Measurements from ENCODE around the gene ZIK1.

Gene ZIK1

GRCh38 chr19:57611113-57611512 lies 27.2 kb downstream of the ZIK1 start:
- DNase-seq (ENCODE audit: low spot score): no peak

- peak; percentile 98 for DNase-seq (ENCODE audit: low spot score)
These were observed 30.2 kb downstream of the ZIK1 start, which contains the start of gene ZNF134 for GRCh38 chr19:57613941-57614743. Gene ZNF134, plus strand, starts transcription at chr19:57614242. Its CDS starts 5,227 bp downstream, at chr19:57619469.

- no peak for DNase-seq (ENCODE audit: low spot score)
These were observed 31.4 kb downstream of the ZIK1 start for GRCh38 chr19:57615346-57615745.

GRCh38 chr19:57620673-57621348 lies 36.9 kb downstream of the ZIK1 start:
- DNase-seq (ENCODE audit: low spot score): no peak

- DNase-seq (ENCODE audit: low spot score): no peak
These were observed 39.1 kb downstream of the ZIK1 start for GRCh38 chr19:57623091-57623490.

GRCh38 chr19:57632987-57633831 lies 49.3 kb downstream of the ZIK1 start, which contains the start of gene ZNF211:
Gene ZNF211, plus strand, starts transcription at chr19:57633168. Its CDS starts 179 bp downstream, at chr19:57633347.
- peak; percentile 99 for DNase-seq (ENCODE audit: low spot score)

- DNase-seq (ENCODE audit: low spot score): no peak
These were observed 49.8 kb downstream of the ZIK1 start for GRCh38 chr19:57633832-57634131.

GRCh38 chr19:57637379-57637778 lies 53.4 kb downstream of the ZIK1 start:
- DNase-seq (ENCODE audit: low spot score): no peak

GRCh38 chr19:57641715-57642234 lies 57.8 kb downstream of the ZIK1 start:
- DNase-seq (ENCODE audit: low spot score): no peak

GRCh38 chr19:57642396-57643046 lies 58.6 kb downstream of the ZIK1 start:
- DNase-seq (ENCODE audit: low spot score): no peak
